ENCODE results near the gene RNF144A. TPM values are rescaled to one million over a fixed set of nuclear protein-coding genes. Genes with fewer than 3 reads are reported as not detected.

Gene RNF144A
- total and polyA plus RNA-seq, 3 donors from 2014 or later: 8.9 to 12.9 (median 12.6) TPM

DNA sequence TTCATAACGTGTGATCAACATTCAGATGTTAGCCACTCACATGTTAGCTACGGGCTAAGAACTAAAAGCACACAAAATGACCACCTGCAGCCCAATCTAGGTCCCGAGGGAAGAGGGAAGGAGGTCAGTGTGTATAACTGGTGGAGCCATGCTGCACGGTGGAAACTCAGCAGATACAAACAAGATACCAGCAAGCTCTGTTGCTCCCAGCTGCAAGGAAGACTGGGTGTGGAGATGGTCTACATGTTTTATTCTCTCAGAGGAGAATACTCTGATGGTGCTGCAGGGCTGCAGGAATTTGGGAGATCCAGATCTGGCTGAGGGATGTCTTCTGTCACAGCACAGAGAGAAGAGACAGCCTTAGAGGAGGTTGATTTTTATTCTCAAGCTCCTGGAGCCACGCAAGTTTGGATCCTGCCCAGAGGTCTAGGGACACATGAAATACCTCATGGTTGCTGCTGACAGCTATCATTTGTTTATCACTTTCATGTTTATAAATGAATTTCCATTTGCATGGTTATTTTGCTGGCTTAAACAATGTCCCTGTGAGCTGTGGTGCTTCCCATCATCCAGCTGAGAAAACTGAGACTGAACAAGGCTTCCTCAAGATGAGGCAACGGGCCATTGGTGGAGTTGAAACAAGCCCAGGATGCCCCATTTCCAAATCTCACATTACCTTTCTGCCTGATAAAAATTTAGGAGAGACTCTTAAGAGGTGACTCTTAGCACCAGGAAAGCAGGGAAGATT, 30.9 kb downstream of the RNF144A start:
- H3K27ac ChIP-seq: no peak overlapping the region
- WGBS, 2 donors: 85 to 93% methylated on average over 6 of the region's 6 CpGs
- H3K9me3 ChIP-seq: no peaks in the 10 kb centered on the region
- H3K36me3 ChIP-seq (ENCODE audit: low read depth, missing control alignments): no peaks in the 10 kb centered on the region
- peaks cover 6% of the 10 kb centered on the region for H3K4me1 ChIP-seq
- no peak for DNase-seq
- H3K4me3 ChIP-seq: no peak overlapping the region
- no peaks in the 10 kb centered on the region for H3K27me3 ChIP-seq
- intact Hi-C loops (cut with DNase I; ENCODE audit: low total_unique reads): no loop called here
- TF ChIP-seq, protein P1, sequence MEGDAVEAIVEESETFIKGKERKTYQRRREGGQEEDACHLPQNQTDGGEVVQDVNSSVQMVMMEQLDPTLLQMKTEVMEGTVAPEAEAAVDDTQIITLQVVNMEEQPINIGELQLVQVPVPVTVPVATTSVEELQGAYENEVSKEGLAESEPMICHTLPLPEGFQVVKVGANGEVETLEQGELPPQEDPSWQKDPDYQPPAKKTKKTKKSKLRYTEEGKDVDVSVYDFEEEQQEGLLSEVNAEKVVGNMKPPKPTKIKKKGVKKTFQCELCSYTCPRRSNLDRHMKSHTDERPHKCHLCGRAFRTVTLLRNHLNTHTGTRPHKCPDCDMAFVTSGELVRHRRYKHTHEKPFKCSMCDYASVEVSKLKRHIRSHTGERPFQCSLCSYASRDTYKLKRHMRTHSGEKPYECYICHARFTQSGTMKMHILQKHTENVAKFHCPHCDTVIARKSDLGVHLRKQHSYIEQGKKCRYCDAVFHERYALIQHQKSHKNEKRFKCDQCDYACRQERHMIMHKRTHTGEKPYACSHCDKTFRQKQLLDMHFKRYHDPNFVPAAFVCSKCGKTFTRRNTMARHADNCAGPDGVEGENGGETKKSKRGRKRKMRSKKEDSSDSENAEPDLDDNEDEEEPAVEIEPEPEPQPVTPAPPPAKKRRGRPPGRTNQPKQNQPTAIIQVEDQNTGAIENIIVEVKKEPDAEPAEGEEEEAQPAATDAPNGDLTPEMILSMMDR (IDR thresholded peaks at IDR 0.05): no peak
- no peak for TF ChIP-seq POLR2A (IDR thresholded peaks at IDR 0.05)

DNA sequence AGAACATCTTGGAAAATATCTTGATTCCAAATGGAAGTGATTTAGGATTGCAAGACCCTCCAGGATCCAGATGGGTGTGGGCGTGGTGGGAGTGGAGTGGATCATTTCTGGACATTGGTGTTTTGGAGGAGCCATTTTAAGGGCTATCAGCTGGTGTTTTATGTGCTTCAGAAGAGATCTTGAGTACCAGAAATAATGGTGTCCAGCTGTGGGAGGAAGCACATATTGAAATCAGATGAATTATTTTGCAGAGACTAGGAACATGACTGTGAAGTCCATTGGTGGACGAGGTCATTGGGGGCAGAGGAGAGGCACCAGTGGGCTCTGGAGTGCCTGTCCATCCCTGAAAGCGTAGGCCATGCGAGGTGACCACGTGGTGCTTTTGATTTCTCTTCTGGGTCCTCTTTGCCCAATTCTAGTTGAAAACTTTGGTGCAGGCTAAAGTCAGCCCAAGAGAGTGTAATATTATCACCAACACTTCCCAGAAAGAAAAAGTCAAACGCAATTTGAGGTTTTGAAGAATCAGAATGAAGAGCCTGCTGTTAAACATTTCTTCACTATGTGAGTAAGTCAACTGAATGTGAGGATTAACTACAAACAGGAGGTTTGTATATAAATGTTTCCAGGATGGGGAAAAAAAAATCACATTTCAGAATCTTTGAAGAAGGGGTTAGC, 31.6 kb downstream of the RNF144A start:
- Histone ChIP-seq H3K27me3 (no peaks in the 10 kb centered on the region), H3K27ac (no peak overlapping the region), H3K9me3 (no peaks in the 10 kb centered on the region), H3K4me3 (no peak overlapping the region), H3K36me3 (ENCODE audit: low read depth, missing control alignments) (no peaks in the 10 kb centered on the region), H3K4me1 (peaks cover 3% of the 10 kb centered on the region)
- 90 to 97% methylated on average over 6 of the region's 6 CpGs for WGBS, 2 donors
- intact Hi-C loops (cut with DNase I; ENCODE audit: low total_unique reads): no loop called here
- no peak for DNase-seq
- no peak for TF ChIP-seq POLR2A (IDR thresholded peaks at IDR 0.05)
- TF ChIP-seq, protein P1 (IDR thresholded peaks at IDR 0.05): no peak

DNA sequence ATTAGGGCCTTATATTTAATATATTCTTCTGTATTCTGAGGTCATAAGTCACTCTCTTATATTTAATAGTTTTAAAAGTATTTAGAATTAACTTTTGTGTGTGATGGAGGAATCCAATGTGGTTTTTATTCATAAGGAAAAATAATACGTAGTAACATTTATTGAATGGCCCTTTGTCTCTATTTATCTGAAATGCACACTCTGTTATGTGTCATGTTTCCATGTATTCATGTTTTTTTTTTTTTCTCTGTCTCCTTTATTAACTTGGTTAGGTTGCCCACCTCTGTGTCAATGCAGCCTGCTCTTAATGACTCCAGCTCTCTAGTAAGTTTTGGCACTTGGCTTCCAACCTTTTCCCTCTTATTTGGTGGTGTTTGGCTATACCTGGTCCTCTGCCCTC, 33.8 kb downstream of the RNF144A start:
- Histone ChIP-seq H3K4me3 (no peak overlapping the region), H3K9me3 (no peaks in the 10 kb centered on the region), H3K27ac (no peak overlapping the region), H3K4me1 (no peaks in the 10 kb centered on the region), H3K36me3 (ENCODE audit: low read depth, missing control alignments) (no peaks in the 10 kb centered on the region), H3K27me3 (no peaks in the 10 kb centered on the region)
- TF ChIP-seq, protein P1 (IDR thresholded peaks at IDR 0.05): no peak
- TF ChIP-seq POLR2A (IDR thresholded peaks at IDR 0.05): no peak
- intact Hi-C loops (cut with DNase I; ENCODE audit: low total_unique reads): no loop called here
- 51 to 79% methylated on average over 1 of the region's 1 CpG for WGBS, 2 donors
- DNase-seq: no peak

DNA sequence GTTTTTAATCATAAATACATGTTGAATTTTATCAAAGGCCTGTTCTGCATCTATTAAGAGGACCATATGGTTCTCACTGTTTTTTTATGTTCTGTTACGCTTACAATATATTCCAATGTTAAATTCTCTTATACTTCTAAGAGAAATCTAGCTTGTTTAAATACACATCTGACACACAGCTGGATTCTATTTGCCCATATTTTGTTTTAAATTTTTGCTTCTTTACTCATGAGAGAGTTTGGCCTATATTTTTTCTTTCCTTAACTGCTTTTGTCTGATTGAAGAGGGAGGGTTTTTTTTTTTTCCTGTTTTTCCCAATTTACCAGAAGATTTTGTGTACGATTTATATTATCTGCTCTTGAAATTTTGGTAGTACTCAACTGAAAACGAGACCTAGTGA, 34.9 kb downstream of the RNF144A start:
- no peaks in the 10 kb centered on the region for H3K27me3 ChIP-seq
- no peaks in the 10 kb centered on the region for H3K36me3 ChIP-seq (ENCODE audit: low read depth, missing control alignments)
- TF ChIP-seq, protein P1 (IDR thresholded peaks at IDR 0.05): no peak
- TF ChIP-seq POLR2A (IDR thresholded peaks at IDR 0.05): no peak
- H3K4me3 ChIP-seq: no peak overlapping the region
- H3K9me3 ChIP-seq: no peaks in the 10 kb centered on the region
- H3K4me1 ChIP-seq: no peaks in the 10 kb centered on the region
- DNase-seq: no peak
- no peak overlapping the region for H3K27ac ChIP-seq
- WGBS, 2 donors: 60 to 65% methylated on average over 3 of the region's 3 CpGs
- intact Hi-C loops (cut with DNase I; ENCODE audit: low total_unique reads): no loop called here

Measured in testis (tissue), 3 donors.